Mesendoderm (in vitro differentiated cells): ENCODE results near the gene ASTN1.

ENCODE experiments used
- DNase-seq: peaks from one replicate; pipeline ENCODE4 v3.0.0; 2013
- H2AK5ac ChIP-seq: 2 replicates; pipeline ENCODE4 v1.6.1; 2013; ENCODE audit warnings: low read length, inconsistent platforms
- H2BK120ac ChIP-seq: 2 replicates; pipeline ENCODE4 v1.6.1; 2013; ENCODE audit warnings: low read depth, mild to moderate bottlenecking, low read length, moderate library complexity, mixed read lengths
- H2BK15ac ChIP-seq: replicated peaks from 2 replicates; pipeline ENCODE4 v1.6.1; 2013; ENCODE audit warnings: low read depth, mild to moderate bottlenecking, moderate library complexity
- H2BK5ac ChIP-seq: 2 replicates; pipeline ENCODE4 v1.6.1; 2013; ENCODE audit warnings: low read length, inconsistent platforms
- H3K18ac ChIP-seq: 2 replicates; pipeline ENCODE4 v1.6.1; 2013; ENCODE audit warnings: mild to moderate bottlenecking, low read length, mixed read lengths
- H3K23ac ChIP-seq: one replicate; pipeline ENCODE4 v1.6.1; 2013; ENCODE audit warnings: low read length
- H3K27ac ChIP-seq: 2 replicates; pipeline ENCODE4 v1.5.1; 2013; ENCODE audit warnings: low read depth, mild to moderate bottlenecking, inconsistent platforms, low read length, moderate library complexity
- H3K27me3 ChIP-seq: 2 replicates; pipeline ENCODE4 v1.6.1; 2013; ENCODE audit warnings: low read length, control low read depth, mild to moderate bottlenecking, inconsistent platforms; ENCODE audit not compliant: insufficient read depth, poor library complexity
- H3K36me3 ChIP-seq: 2 replicates; pipeline ENCODE4 v1.6.1; 2013; ENCODE audit warnings: low read length, inconsistent platforms; ENCODE audit not compliant: control insufficient read depth, insufficient read depth
- H3K4ac ChIP-seq: one replicate; pipeline ENCODE4 v1.6.1; 2013; ENCODE audit warnings: low read depth, mild to moderate bottlenecking, low read length, moderate library complexity
- H3K4me1 ChIP-seq: 2 replicates; pipeline ENCODE4 v1.6.1; 2013; ENCODE audit warnings: low read depth, low read length, inconsistent platforms; ENCODE audit not compliant: control insufficient read depth
- H3K4me2 ChIP-seq: 2 replicates; pipeline ENCODE4 v1.6.1; 2013; ENCODE audit warnings: low read length
- H3K4me3 ChIP-seq: 2 replicates; pipeline ENCODE4 v1.5.1; 2013; ENCODE audit warnings: mild to moderate bottlenecking, low read length
- H3K56ac ChIP-seq: one replicate; pipeline ENCODE4 v1.6.1; 2013; ENCODE audit warnings: low read length
- H3K79me1 ChIP-seq: 2 replicates; pipeline ENCODE4 v1.6.1; 2013; ENCODE audit warnings: low read length, inconsistent platforms
- H3K79me2 ChIP-seq: 2 replicates; pipeline ENCODE4 v1.6.1; 2013; ENCODE audit warnings: mild to moderate bottlenecking, low read length; ENCODE audit not compliant: control insufficient read depth, insufficient read depth
- H3K9ac ChIP-seq: 2 replicates; pipeline ENCODE4 v1.6.1; 2013; ENCODE audit warnings: low read length, inconsistent platforms
- H4K5ac ChIP-seq: one replicate; pipeline ENCODE4 v1.6.1; 2013; ENCODE audit warnings: low read length
- H4K8ac ChIP-seq: one replicate; pipeline ENCODE4 v1.6.1; 2013; ENCODE audit warnings: low read depth, mild to moderate bottlenecking, control low read depth, low read length, moderate library complexity
- WGBS: extraction: QIAGEN DNeasy Blood & Tissue Kit; methylation state at CpG from one replicate; pipeline ENCODE4 v1.1.7; 2013; ENCODE audit warnings: low lambda C conversion rate, missing lambda C conversion rate; ENCODE audit not compliant: insufficient coverage; ENCODE audit errors: extremely low coverage; 5-methylcytosine and 5-hydroxymethylcytosine counted together
- small RNA-seq: library from polyadenylated mRNA; stranded (forward); fragments of <200 nt; extraction: miRNeasy Mini kit (QIAGEN cat#:217004); gene quantifications from one replicate; pipeline ENCODE3, GENCODE V24; 2013; ENCODE audit not compliant: insufficient read depth

ASTN1 gene

DNA sequence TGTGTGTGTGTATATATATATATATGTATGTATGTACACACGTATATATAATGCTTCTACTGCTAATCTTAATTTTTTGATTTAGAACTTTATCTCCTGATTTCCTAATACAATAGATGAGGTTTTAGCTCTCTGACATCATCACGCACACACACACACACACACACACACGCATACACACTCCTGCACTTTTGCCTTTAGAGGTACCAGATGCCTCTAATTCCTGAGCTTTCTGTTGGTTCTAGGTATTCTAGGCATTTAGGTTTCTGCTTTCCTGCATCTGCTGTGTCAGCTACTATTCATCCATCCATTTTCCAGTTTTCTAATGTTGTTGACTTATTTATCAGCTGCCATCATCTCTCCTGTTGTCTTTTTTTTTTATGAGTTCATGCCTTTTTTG lies 348.3 kb downstream of the ASTN1 start:
- Histone ChIP-seq H3K36me3 (no peaks in the 10 kb centered on the region), H3K27ac (no peak overlapping the region), H3K4ac (no peak overlapping the region), H2BK15ac (no peak overlapping the region), H3K4me2 (no peak overlapping the region), H3K18ac (peak overlapping the region; percentile 90), H3K4me1 (peaks cover 10% of the 10 kb centered on the region), H3K27me3 (no peaks in the 10 kb centered on the region), H3K79me1 (no peaks in the 10 kb centered on the region), H3K9ac (no peak overlapping the region), H3K4me3 (no peak overlapping the region), H3K23ac (no peak overlapping the region), H3K56ac (peak overlapping the region; percentile 63), H2BK5ac (peak overlapping the region; percentile 96), H3K79me2 (no peaks in the 10 kb centered on the region), H4K5ac (no peak overlapping the region), H2AK5ac (peak overlapping the region; percentile 40), H2BK120ac (no peak overlapping the region), H4K8ac (no peak overlapping the region)
- DNase-seq = peak; percentile 56
- no CpG with 5 or more reads among the region's 3 CpGs for WGBS

DNA sequence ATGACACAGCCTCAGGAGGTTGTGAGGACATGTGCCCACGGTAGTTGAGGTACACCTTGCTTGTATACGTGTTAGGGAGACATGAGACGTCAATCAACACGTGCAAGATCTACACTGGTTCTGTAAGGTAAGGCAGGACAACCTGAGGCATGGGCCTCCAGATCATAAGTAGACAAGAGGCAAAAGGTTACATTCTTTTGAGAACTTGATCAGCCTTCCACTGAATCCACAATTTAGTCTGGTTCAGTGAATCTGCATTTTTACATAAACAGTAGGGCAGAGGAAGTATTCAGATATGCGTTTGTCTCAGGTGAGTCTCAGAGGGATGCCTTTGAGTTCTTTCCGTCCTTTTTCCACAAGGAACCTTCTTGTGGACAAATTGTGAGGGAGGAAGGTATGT lies 348.9 kb downstream of the ASTN1 start:
- H3K18ac ChIP-seq = no peak overlapping the region
- no peaks in the 10 kb centered on the region for H3K79me1 ChIP-seq
- peak; percentile 87 for DNase-seq
- H3K23ac ChIP-seq = no peak overlapping the region
- no peaks in the 10 kb centered on the region for H3K36me3 ChIP-seq
- H3K4me2 ChIP-seq = no peak overlapping the region
- H3K9ac ChIP-seq = no peak overlapping the region
- peak overlapping the region; percentile 84 for H2BK5ac ChIP-seq
- H3K56ac ChIP-seq = peak overlapping the region; percentile 51
- no peak overlapping the region for H2BK15ac ChIP-seq
- H3K27ac ChIP-seq = no peak overlapping the region
- no peak overlapping the region for H4K8ac ChIP-seq
- peaks cover 10% of the 10 kb centered on the region for H3K4me1 ChIP-seq
- no peaks in the 10 kb centered on the region for H3K79me2 ChIP-seq
- no CpG with 5 or more reads among the region's 6 CpGs for WGBS
- no peaks in the 10 kb centered on the region for H3K27me3 ChIP-seq
- H2AK5ac ChIP-seq = no peak overlapping the region
- no peak overlapping the region for H3K4me3 ChIP-seq
- no peak overlapping the region for H4K5ac ChIP-seq
- no peak overlapping the region for H2BK120ac ChIP-seq
- no peak overlapping the region for H3K4ac ChIP-seq

DNA sequence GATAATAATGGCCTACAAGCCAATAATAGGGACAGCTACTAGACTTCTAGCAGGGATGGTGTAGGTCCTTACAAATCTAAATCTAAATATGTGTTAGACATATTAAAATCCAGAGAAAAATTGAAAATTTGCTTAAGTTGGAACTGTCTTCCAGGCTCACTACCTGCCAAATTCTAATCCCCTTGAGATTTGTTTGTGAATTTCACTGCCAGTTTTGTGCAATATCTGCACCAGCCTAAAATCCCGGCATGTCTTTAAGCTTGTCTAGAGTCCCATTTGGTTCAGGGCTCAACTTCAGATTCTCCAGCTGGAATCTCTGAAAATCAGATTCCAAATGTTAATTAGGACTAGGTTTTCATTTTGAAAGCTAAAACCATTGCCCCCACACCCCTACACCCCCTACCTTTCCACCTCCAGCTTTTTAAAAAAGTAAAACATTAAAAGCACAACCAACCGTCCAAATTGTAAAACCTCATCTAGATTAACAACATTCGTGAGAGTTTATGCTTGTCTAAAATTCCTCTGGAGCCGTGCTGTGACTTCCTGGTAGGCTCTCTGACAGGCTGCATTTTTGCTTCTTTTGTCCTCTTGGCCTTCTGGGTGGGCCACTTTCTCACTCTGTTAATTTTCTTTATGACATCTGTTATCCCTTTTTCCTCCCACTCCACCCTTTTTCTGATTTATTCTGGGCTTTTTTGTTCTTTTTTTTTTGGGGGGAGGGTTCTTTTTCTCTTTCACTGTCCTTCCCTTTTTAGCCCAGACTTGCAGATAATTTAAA lies 352.8 kb downstream of the ASTN1 start:
- no peaks in the 10 kb centered on the region for H3K79me2 ChIP-seq
- no peak overlapping the region for H4K8ac ChIP-seq
- H3K9ac ChIP-seq = no peak overlapping the region
- no peak overlapping the region for H3K4me3 ChIP-seq
- peak overlapping the region; percentile 25 for H2BK15ac ChIP-seq
- H3K36me3 ChIP-seq = no peaks in the 10 kb centered on the region
- no CpG with 5 or more reads among the region's 4 CpGs for WGBS
- no peaks in the 10 kb centered on the region for H3K79me1 ChIP-seq
- peak overlapping the region; percentile 87 for H3K18ac ChIP-seq
- H3K4me1 ChIP-seq = peaks cover 4% of the 10 kb centered on the region
- no peak overlapping the region for H3K56ac ChIP-seq
- H3K4me2 ChIP-seq = no peak overlapping the region
- H3K23ac ChIP-seq = no peak overlapping the region
- H3K4ac ChIP-seq = no peak overlapping the region
- H4K5ac ChIP-seq = no peak overlapping the region
- no peak overlapping the region for H2BK5ac ChIP-seq
- H2BK120ac ChIP-seq = no peak overlapping the region
- no peak for DNase-seq
- no peak overlapping the region for H3K27ac ChIP-seq
- no peak overlapping the region for H2AK5ac ChIP-seq
- H3K27me3 ChIP-seq = no peaks in the 10 kb centered on the region

DNA sequence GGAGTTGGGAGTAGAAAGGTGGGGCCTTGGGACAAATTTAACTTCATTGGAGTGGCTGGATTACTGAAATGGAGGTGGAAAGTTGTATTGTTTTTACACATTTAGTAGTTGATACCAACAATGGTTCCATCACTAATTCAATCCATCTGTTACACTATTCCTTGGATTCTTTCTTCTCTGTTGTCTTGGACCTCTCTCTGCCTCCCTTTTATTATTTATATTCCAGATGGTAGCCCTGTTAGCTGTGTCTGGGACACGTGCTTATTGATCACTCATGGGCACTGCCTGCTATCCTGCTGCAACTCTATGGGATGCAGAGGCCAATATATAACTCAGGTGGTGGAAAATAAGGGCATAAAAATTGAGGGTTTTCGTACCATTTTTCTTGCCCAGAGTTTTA lies 355.2 kb downstream of the ASTN1 start:
- Histone ChIP-seq H2BK15ac (no peak overlapping the region), H3K23ac (no peak overlapping the region), H3K4me2 (no peak overlapping the region), H4K8ac (no peak overlapping the region), H4K5ac (no peak overlapping the region), H3K9ac (no peak overlapping the region), H3K56ac (no peak overlapping the region), H2AK5ac (peak overlapping the region; percentile 72), H3K79me2 (no peaks in the 10 kb centered on the region), H3K36me3 (no peaks in the 10 kb centered on the region), H3K4me3 (no peak overlapping the region), H3K79me1 (no peaks in the 10 kb centered on the region), H3K4me1 (no peaks in the 10 kb centered on the region), H2BK5ac (no peak overlapping the region), H3K27ac (no peak overlapping the region), H3K18ac (no peak overlapping the region), H3K4ac (no peak overlapping the region), H2BK120ac (no peak overlapping the region), H3K27me3 (no peaks in the 10 kb centered on the region)
- WGBS = no CpG with 5 or more reads among the region's 2 CpGs
- no peak for DNase-seq

Small RNA genes lying within 50 kb of the gene (small RNA-seq; reads per million reads assigned to genes)
- 7.3 reads per million, percentile 80 among the genes with 10 or more reads in this experiment for gene MIR488
